ENCODE measurements around the gene ZBTB46.

Gene ZBTB46

GRCh38 chr20:63701051-63701328 is 130.1 kb downstream of the ZBTB46 start:
- H3K4me3 ChIP-seq (ENCODE audit: insufficient read depth, low read length, poor library complexity, severe bottlenecking), result no peak overlapping the region
- no peaks in the 10 kb centered on the region for H3F3A ChIP-seq (ENCODE audit: insufficient read depth)
- no peaks in the 10 kb centered on the region for H3K27me3 ChIP-seq (ENCODE audit: low read length)
- H3K36me3 ChIP-seq (ENCODE audit: low read length), result no peaks in the 10 kb centered on the region
- H3K27ac ChIP-seq (ENCODE audit: low read depth, low read length), result no peak overlapping the region
- TF ChIP-seq EZH2phosphoT487 (conservative IDR thresholded peaks at IDR 0.05; ENCODE audit: low read length) (no peak), CTCF (IDR thresholded peaks at IDR 0.05; ENCODE audit: insufficient read depth, low read length, poor library complexity, severe bottlenecking) (no peak)
- no peak overlapping the region for H3K9ac ChIP-seq (ENCODE audit: low read length)
- H3K9me3 ChIP-seq (ENCODE audit: insufficient read depth, low read length), result no peaks in the 10 kb centered on the region
- H3K79me2 ChIP-seq (ENCODE audit: insufficient read depth, low read length), result peaks cover 2% of the 10 kb centered on the region; the same call in 1 of the 2 replicates
- no peaks in the 10 kb centered on the region for H3K9me2 ChIP-seq (replicated peaks; ENCODE audit: insufficient read depth, low read length)
- H3K4me2 ChIP-seq (ENCODE audit: low read depth, low read length, poor library complexity, severe bottlenecking), result no peak overlapping the region
- H2AFZ ChIP-seq (ENCODE audit: low read depth, low read length, severe bottlenecking), result no peak overlapping the region
- H4K20me1 ChIP-seq (ENCODE audit: low read depth, low read length), result no peaks in the 10 kb centered on the region

- H3F3A ChIP-seq (ENCODE audit: insufficient read depth), result no peaks in the 10 kb centered on the region
- no peaks in the 10 kb centered on the region for H3K9me3 ChIP-seq (ENCODE audit: insufficient read depth, low read length)
- H3K27me3 ChIP-seq (ENCODE audit: low read length), result no peaks in the 10 kb centered on the region
- no peaks in the 10 kb centered on the region for H3K79me2 ChIP-seq (ENCODE audit: insufficient read depth, low read length)
- no peaks in the 10 kb centered on the region for H3K9me2 ChIP-seq (replicated peaks; ENCODE audit: insufficient read depth, low read length)
- H3K27ac ChIP-seq (ENCODE audit: low read depth, low read length), result no peak overlapping the region
- no peak overlapping the region for H3K9ac ChIP-seq (ENCODE audit: low read length)
- H4K20me1 ChIP-seq (ENCODE audit: low read depth, low read length), result no peaks in the 10 kb centered on the region
- H3K4me3 ChIP-seq (ENCODE audit: insufficient read depth, low read length, poor library complexity, severe bottlenecking), result no peak overlapping the region
- H3K36me3 ChIP-seq (ENCODE audit: low read length), result no peaks in the 10 kb centered on the region
- no peak for TF ChIP-seq CTCF (IDR thresholded peaks at IDR 0.05; ENCODE audit: insufficient read depth, low read length, poor library complexity, severe bottlenecking)
- no peak for TF ChIP-seq EZH2phosphoT487 (conservative IDR thresholded peaks at IDR 0.05; ENCODE audit: low read length)
- H3K4me2 ChIP-seq (ENCODE audit: low read depth, low read length, poor library complexity, severe bottlenecking), result no peak overlapping the region
- H2AFZ ChIP-seq (ENCODE audit: low read depth, low read length, severe bottlenecking), result no peak overlapping the region
Observed at GRCh38 chr20:63700199-63701050, 130.6 kb downstream of the ZBTB46 start.

- no peak overlapping the region for H3K4me3 ChIP-seq (ENCODE audit: insufficient read depth, low read length, poor library complexity, severe bottlenecking)
- H3K9ac ChIP-seq (ENCODE audit: low read length), result no peak overlapping the region
- H3K4me2 ChIP-seq (ENCODE audit: low read depth, low read length, poor library complexity, severe bottlenecking), result no peak overlapping the region
- H3K9me3 ChIP-seq (ENCODE audit: insufficient read depth, low read length), result no peaks in the 10 kb centered on the region
- H4K20me1 ChIP-seq (ENCODE audit: low read depth, low read length), result no peaks in the 10 kb centered on the region
- H3K79me2 ChIP-seq (ENCODE audit: insufficient read depth, low read length), result no peaks in the 10 kb centered on the region
- no peak for TF ChIP-seq EZH2phosphoT487 (conservative IDR thresholded peaks at IDR 0.05; ENCODE audit: low read length)
- TF ChIP-seq CTCF (IDR thresholded peaks at IDR 0.05; ENCODE audit: insufficient read depth, low read length, poor library complexity, severe bottlenecking), result no peak
- no peaks in the 10 kb centered on the region for H3K9me2 ChIP-seq (replicated peaks; ENCODE audit: insufficient read depth, low read length)
- no peak overlapping the region for H3K27ac ChIP-seq (ENCODE audit: low read depth, low read length)
- no peaks in the 10 kb centered on the region for H3F3A ChIP-seq (ENCODE audit: insufficient read depth)
- H3K36me3 ChIP-seq (ENCODE audit: low read length), result no peaks in the 10 kb centered on the region
- no peaks in the 10 kb centered on the region for H3K27me3 ChIP-seq (ENCODE audit: low read length)
- no peak overlapping the region for H2AFZ ChIP-seq (ENCODE audit: low read depth, low read length, severe bottlenecking)
Observed at GRCh38 chr20:63699466-63700198, 131.4 kb downstream of the ZBTB46 start.

Measured in SU-DHL-6 (cell line).